Hepatocyte (in vitro differentiated cells): ENCODE results near the gene CYP1B1.
"Not testable (repeated sequence)": the region's sequence is repeated elsewhere in the genome, so short reads cannot be mapped to it uniquely, and the experiment has no call there.

Source experiments
- EZH2 ChIP-seq: fragments of 200-600 bp; sonication (generic); IDR thresholded peaks from 2 replicates; pipeline ENCODE4 v1.6.1; 2016; ENCODE audit warnings: antibody characterized with exemption, mild to moderate bottlenecking, borderline replicate concordance
- TF ChIP-seq, protein P1 (sequence below): fragments of 200-600 bp; sonication (generic); IDR thresholded peaks from 2 replicates; pipeline ENCODE4 v1.5.1; 2016; ENCODE audit warnings: antibody characterized with exemption, mild to moderate bottlenecking; ENCODE audit not compliant: poor library complexity

DNA sequence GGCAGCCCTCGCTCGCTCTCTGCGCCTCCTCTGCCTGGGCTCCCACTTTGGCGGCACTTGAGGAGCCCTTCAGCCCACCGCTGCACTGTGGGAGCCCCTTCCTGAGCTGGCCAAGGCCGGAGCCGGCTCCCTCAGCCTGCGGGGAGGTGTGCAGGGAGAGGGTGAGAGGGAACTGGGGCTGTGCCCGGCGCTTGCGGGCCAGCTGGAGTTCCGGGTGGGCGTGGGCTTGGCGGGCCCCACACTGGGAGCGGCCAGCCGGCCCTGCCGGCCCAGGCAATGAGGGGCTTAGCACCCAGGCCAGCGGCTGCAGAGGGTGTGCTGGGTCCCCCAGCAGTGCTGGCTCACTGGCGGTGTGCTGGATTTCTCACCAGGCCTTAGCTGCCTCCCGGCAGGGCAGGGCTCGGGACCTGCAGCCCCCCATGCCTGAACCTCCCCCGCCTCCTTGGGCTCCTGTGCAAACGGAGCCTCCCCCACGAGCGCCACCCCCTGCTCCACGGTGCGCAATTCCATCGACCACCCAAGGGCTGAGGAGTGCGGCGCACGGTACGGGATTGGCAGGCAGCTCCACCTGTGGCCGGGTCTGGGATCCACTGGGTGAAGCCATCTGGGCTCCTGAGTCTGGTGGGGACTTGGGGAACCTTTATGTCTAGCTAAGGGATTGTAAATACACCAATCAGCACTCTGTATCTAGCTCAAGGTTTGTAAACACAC, 55.4 kb downstream of the CYP1B1 start:
- TF ChIP-seq, protein P1, sequence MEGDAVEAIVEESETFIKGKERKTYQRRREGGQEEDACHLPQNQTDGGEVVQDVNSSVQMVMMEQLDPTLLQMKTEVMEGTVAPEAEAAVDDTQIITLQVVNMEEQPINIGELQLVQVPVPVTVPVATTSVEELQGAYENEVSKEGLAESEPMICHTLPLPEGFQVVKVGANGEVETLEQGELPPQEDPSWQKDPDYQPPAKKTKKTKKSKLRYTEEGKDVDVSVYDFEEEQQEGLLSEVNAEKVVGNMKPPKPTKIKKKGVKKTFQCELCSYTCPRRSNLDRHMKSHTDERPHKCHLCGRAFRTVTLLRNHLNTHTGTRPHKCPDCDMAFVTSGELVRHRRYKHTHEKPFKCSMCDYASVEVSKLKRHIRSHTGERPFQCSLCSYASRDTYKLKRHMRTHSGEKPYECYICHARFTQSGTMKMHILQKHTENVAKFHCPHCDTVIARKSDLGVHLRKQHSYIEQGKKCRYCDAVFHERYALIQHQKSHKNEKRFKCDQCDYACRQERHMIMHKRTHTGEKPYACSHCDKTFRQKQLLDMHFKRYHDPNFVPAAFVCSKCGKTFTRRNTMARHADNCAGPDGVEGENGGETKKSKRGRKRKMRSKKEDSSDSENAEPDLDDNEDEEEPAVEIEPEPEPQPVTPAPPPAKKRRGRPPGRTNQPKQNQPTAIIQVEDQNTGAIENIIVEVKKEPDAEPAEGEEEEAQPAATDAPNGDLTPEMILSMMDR: not testable (repeated sequence)
- TF ChIP-seq EZH2: not testable (repeated sequence)
